GM19372 (cell line): ENCODE results near the gene C11orf98.
"Not testable (repeated sequence)": the region's sequence is repeated elsewhere in the genome, so short reads cannot be mapped to it uniquely, and the experiment has no call there.

Source experiments
- ATAC-seq: cut with Tn5 transposase; IDR thresholded peaks from one replicate; pipeline ENCODE4 v1.9.1; 2021; ENCODE audit warnings: mild to moderate bottlenecking, low read depth, moderate library complexity; ENCODE audit not compliant: unreplicated experiment

Gene C11orf98

DNA sequence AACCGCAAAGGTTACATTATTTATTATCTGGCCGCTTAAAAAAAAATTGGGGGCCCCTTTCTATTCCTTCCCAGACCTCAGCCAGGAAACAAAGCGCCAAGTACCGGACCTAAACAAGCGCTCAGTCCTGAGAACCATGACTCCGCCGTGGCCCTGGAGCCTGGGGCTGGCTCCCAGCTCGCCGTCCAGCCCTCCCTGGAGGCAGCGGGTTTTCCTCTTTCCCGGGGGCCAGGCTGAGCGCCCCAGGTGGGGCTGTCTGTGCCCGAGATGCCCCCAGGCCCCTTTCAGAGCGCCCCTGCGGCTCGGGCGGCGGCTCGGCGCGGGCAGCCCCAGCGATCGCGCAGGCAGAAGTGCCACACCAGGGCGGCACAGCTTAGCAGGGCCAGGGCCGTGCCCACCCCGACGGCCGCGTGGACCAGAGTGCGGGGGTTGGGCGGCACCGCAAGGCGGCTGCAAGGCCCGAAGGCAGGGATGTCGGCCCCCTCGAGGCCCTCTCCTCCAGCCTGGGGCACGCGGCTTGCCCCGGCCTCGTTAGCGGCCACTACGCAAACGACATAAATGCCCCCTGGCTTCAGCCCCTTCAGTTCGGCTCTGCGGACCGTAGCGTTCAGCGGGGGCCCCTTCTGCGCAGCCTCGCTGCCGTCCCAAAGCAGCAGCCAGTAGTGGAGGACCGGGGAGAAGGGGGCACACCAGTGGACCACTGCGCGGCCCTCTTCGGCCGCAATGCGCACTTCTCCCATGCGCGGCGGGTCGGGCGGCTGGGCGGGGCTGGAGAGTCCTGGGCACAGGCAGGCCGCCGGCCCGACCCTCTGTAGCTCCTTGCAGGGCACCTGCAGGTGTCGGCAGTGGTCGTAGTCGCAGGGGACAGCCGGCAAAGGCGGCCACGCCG, 22.7 kb upstream of the C11orf98 start:
- no peak for ATAC-seq

DNA sequence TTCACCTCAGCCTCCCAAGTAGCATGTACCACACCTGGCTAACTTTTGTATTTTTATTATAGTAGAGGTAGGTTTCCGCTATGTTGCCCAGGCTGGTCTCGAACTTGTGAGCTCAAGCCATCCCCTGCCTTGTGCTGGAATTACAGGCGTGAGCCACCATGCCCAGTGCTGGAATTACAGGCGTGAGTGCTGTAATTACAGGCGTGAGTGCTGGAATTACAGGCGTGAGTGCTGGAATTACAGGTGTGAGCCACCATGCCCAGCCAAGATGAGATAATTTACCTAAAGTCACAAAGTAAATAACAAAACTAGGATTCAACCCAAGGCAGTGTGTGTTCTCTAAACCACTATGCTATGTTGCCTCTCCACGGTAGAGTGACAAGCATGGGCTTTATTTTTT, 17.5 kb upstream of the C11orf98 start:
- no peak for ATAC-seq

DNA sequence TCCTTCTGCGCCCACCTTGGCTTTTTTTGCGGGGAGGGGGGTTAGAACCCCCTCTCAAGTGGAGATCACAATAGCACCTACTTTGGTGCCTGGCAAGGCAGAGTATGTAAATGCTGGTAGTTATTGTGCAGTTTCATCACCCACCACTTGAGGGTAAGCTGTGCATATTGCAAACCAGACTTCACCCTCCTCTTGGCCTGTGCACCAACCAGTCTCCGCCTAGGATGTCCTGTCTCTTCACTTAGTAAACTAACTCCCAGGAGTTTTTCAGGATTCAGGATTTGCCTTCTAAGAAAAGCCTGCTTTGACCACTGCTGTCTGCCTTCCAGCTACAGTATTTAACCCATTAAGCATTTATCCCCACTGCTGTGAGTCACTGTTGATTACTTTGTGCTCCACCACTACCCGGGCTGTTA, 15.8 kb upstream of the C11orf98 start:
- peak; percentile 66 for ATAC-seq

DNA sequence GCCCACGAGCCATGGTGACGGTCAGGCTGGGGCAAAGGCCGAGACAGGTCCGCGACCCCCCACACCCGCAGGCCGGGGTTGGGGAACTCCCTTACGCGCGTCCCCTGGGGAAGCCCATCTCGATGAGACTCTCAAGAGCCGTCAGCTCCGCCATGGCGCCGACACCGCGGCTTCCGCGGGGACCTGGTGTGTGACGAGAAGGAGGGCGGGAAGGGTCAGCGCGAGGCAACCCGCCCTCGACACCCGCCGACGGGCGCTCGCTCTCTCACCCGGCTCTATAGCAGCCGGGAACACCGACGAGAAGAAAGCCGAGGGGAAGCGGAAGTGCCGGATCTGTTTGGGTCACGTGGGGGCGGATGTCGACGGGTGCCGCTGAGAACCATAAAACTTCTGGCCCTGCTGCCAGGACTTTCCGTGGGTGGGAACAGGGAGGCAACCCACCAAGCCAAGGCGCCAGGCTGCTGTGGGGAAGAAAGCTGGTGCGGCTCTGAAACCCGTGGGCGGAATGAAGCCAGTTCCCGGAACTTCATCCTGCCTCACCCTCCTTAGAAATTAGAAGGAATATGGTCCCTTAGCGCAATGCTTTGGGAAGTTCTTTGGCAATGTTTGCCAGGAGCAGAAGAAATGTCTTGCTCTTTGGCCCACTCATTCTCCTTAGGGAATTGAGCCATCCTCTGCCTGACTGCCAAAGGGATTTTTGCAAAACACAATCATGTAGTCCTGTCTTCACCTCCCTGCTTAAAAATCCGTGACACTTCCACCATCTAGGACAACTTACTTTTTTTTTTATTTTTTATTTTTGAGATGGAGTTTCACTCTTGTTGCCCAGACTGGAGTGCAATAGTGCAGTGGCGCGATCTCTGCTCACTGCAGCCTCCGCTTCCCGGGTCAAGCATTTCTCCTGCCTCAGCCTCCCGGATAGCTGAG, 14.0 kb upstream of the C11orf98 start, which contains the start of gene UBXN1:
UBXN1 (minus strand) TSS at position 304 of the 927 bp plus-strand sequence; CDS start at position 154, 150 bp downstream.
- ATAC-seq = no peak

DNA sequence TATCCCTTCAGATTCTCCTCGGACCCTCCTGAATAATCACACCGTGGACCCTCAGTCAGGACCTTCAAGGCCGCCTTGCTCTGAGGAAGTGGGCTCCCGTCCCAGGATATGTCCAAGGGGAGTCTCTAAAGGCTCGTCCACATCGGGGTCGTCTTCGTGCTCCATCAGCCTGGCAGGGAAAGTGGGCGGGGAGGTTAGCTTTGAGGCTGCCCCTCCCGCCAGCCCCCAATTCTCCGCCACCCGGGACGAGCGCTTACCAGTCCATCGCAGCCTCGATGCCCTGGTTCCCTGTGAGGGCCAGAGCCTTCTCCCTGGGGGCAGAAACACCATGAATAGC, 13.4 kb upstream of the C11orf98 start:
- ATAC-seq = no peak

DNA sequence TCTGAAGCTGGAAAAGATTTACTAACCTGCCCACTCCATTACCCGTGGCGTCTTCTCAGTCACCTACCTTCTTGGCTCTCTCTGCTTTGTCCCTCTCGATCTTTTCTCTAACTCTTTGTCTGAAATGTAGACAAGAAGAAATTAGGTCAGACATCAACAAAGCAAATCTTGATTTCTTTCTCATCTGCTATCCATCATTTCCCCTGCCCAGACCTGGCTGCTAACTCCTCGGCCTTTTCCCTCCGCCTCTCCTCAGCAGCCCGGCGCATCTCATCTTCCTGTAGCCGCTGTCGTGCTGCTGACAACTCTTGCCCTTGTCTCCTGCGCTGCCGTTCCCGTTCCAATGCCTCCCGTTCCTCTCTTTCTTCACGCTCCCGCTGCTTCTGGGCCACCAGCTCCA, 12.7 kb upstream of the C11orf98 start:
- ATAC-seq = no peak

DNA sequence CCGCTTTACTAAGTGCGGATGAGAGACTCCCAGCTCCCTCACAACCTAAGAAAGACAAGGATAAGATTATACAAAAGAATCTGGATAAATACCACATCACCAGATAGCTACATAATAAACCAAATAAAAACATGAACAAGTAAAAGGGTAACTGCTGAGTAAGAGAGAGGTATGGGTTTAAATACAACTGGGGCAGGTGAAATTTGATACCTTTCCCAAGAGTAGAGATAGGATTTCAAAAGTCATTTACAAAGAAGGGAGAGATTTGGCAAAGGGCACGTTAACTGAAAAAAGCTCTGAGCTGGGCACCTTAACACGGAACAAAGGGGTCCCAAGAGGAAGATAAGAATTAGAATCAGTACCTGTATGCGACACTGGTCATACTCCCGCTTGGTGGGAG, 12.1 kb upstream of the C11orf98 start:
- ATAC-seq = no peak

DNA sequence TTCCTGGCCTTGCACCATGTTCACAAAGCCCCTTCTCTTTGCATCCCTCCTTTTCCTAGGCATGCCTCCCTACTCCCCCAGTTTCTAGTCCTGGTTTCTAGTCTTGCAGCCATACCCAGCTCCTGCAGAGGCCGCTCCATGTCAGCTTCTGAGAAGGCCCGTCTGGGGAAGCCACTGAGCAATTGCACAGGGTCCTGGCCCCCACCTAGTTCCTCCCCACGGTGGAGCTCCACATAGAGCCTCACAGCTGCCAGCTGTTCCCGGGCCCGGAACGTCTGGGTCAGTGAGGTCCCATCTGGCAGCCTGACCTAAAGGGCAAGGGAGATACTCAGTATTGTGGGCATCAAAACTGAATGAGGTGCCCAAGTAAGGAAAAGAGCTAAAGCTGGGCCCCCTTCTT, 11.7 kb upstream of the C11orf98 start:
- ATAC-seq = no peak

DNA sequence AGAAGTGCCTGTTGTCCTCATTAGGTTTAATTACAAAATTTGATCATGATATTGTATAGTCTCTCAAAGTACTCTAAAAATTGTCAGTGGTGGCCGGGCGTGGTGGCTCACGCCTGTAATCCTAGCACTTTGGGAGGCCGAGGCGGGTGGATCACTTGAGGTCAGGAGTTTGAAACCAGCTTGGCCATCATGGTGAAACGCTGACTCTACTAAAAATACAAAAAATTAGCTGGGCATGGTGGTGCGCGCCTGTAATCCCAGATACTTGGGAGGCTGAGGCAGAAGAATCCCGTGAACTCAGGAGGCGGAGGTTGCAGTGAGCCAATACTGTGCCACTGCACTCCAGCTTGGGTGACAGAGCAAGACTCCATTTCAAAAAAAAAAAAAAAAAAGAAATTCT, 10.4 kb upstream of the C11orf98 start:
- ATAC-seq = not testable (repeated sequence)

DNA sequence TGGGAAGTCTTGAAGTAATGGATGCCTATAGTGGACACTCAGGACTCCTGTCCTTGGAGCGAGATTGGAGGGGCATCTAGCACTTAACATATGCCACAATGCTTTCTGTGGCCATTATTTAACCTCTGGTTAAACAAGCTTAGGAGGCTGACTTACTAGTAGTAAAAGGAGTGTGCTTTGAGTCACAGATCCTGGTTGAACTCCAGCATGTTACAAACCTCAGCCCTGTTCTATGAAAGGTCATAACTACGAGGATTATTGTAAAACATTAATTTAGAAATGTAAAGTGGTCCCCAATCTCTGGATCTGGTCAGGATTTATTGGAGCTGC, 8.2 kb upstream of the C11orf98 start:
- ATAC-seq = no peak

DNA sequence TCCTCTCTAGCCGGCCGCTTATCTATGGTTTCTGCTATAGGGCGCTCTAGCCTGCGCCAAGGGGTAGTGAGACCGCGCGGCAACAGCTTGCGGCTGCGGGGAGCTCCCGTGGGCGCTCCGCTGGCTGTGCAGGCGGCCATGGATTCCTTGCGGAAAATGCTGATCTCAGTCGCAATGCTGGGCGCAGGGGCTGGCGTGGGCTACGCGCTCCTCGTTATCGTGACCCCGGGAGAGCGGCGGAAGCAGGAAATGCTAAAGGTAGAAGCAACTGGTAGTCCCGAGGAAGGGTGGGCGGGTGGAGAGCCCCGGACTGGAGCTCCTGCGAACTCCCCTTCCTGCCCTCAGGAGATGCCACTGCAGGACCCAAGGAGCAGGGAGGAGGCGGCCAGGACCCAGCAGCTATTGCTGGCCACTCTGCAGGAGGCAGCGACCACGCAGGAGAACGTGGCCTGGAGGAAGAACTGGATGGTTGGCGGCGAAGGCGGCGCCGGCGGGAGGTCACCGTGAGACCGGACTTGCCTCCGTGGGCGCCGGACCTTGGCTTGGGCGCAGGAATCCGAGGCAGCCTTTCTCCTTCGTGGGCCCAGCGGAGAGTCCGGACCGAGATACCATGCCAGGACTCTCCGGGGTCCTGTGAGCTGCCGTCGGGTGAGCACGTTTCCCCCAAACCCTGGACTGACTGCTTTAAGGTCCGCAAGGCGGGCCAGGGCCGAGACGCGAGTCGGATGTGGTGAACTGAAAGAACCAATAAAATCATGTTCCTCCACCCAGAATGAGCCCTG, 6.8 kb upstream of the C11orf98 start, which contains the start of the genes LBHD1 and UQCC3:
LBHD1 (minus strand) TSS at position 660 of the 782 bp plus-strand sequence. CDS start 2,236 bp downstream, outside the sequence.
UQCC3 (plus strand) TSS at position 66 of the 782 bp plus-strand sequence; CDS start at position 139, 73 bp downstream.
- ATAC-seq = peak; percentile 61

DNA sequence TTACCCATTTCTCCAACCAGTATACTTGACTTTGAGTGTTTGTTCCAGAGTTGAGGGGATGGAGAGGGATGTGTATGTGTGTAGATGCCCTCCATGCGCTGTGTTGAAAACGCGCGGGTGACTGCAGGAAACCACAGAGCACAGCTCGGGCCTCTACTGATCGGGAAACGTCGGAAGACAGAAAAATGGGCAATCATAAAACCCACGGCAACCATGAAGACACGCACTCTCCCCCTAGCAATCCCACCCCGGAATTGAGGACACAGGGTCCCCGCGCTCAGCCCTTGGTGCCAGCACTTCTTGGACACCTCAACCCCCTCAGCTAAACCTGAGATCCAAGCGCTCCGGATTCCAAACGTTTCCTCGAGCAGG, 6.2 kb upstream of the C11orf98 start:
- ATAC-seq = no peak

DNA sequence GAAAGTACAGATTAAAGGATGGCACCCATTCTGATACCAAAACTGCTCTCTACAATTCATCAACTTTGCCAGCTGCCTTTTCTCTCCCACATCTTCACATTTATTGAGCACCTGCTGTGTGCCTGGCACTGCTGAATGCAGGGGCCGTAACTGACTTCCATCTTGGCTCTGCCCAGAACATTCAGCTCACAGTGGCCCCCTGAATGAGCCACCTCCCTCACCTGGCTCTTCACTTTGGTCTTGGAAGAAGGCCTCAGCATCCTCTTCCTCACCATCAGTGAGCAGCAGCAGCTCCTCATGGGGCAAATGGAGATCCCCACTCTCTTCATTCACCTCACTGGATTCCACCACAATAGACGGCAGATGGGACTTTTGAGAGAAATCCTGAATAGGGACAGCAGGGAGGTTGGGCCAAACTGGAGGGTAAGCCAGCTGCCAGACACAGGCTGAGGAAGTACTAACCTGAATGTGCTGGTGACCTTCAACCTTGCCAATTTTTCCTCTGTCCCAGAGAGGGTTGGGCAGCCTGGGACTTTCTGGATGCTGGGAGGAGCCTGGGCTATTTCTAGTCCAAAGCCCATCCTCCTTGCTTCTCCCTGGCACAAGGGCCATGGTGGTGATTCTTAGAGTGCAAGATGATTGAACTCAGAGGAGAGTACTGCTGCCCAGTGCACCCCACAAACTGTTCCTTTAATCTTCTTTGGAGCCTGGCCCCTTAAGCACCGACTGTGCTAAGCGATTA, 4.6 kb upstream of the C11orf98 start:
- no peak for ATAC-seq

DNA sequence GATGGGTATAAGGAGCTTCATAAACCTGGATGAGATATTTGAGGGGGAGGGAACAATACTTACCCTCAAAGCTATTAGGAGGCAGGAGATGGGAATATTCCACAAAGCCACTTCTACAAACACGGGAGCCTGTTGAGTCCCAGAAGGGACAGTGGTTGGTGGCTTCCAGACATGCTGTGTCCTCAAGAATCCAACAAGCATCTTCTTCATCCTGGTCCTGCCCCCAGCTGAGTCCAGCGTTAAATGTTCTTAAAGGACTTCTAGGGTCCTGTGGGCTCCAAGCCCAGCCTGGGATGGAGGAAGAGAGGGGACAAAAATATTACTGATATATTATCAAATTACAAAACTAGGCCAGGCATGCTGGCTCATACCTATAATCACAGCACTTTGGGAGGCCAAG, 2.5 kb upstream of the C11orf98 start:
- no peak for ATAC-seq

DNA sequence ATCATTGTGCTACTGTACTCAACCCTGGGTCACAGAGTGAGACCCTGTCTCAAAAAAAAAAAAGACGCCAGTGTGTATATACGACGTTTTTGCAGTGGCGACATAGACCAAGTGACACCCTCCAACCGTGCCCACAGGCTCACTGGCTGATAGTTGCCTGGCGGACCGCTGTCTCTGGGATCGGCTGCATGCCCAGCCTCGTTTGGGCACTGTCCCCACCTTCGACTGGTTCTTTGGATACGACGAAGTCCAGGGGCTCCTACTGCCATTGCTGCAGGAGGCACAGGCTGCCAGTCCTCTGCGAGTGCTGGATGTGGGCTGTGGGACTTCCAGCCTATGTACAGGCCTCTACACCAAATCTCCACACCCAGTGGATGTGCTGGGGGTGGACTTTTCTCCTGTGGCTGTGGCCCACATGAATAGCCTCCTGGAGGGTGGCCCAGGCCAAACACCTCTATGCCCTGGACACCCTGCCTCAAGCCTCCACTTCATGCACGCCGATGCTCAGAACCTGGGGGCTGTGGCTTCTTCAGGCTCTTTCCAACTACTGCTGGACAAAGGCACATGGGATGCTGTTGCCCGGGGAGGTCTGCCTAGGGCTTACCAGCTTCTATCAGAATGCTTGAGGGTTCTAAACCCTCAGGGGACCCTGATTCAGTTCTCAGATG, 1.4 kb upstream of the C11orf98 start:
- ATAC-seq = no peak

DNA sequence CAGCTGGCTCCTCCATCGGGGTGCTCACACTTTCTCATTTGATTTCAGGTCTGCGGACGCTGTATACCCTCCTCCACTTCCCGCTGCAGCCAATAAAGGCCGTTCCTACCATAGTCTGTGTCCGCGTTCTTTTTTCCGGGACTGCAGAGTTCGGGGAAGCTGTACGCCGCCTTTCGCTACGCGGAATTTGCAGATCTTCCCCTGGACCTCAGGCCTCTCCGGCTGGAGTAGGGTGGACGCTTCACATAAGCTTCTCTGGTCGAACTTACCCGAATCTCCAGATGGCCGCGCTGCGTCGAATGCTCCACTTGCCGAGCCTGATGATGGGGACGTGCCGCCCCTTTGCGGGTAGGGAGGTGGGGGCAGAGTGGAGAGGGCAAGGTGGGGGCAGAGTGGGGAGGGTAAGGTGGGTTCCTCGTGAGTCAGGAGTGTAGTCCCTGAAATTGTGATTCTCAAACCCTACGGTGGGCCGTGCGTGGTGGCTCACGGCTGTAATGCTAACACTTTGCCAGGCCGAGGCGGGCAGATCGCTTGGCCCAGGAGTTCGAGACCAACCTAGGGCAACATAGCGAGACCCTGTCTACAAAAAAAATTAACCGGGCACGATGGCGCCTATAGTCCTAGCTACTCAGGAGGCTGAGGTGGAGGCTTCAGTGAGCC, 719 bp upstream of the C11orf98 start:
- ATAC-seq = peak; percentile 3

DNA sequence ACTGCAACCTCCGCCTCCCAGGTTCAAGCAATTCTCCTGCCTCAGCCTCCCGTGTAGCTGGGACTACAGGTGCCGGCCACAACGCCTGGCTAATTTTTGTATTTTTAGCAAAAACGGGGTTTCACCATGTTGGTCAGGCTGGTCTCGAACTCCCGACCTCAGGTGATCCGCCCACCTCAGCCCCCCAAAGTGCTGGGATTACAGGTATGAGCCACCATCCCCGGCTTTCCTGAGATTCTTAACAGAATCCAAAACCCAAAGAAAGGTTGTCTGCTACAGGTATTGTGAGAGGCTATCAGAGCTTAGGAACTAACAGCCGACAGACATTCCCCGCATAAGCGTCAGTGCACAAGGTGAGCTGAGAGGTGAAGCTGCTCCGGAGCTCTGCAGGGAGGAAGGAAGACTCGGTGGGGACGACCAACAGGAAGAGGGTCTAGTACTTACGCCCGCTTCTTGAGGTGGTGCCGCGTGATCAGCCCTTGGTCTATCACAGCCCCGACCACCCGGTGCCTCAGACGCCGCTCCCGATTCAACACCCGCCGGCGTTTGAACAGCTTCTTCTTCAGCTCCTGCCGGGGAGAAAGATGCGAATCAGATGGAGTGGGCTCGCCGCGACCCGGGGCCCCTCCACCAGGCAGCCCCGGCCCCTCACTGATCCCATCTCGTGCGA, 470 bp downstream of the C11orf98 start:
- ATAC-seq = peak; percentile 1

DNA sequence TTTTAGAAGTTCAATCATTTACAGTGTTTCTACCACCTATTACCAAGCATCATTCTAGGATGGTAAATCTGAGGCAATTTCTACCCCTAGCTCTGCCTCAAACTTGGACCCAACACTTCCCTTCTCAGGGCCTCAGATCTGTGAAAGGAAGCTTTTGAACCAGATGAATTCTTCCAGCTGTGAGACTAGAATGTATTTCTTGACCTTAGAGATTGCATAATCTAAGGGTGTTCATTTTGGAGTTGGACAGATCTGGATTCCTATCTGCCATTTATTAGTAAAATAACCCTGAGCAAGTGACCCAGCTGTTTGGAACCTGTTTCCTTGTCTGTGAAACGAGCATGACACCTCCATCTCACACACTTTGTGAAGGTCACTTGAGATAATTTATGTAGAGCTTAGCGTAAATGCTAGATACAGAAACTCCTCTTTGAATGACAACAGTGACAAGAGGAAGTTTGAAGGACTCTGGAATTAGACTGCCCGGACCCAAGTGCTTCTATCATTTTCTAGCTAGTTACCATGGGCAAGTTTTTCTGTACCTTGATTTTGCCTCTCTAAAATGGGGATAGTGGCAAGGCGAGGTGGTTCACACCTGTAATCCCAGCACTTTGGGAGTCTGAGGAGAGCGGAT, 8.1 kb downstream of the C11orf98 start:
- no peak for ATAC-seq
